SK-N-SH treated with all-trans-retinoic acid at 6 μM for 48 hours (cell line): ENCODE data around the gene MIA3.

Source experiments
- ATAC-seq: fragments of 200-7000 bp; cut with Tn5 transposase; 3 replicates; pipeline ENCODE4 v1.9.1; 2020; ENCODE audit warnings: mild to moderate bottlenecking, moderate library complexity
- BACH2 ChIP-seq: fragments of 250-450 bp; sonication (Bioruptor Pico); IDR thresholded peaks from 2 replicates; pipeline ENCODE4 v1.9.0; 2021; ENCODE audit warnings: mild to moderate bottlenecking, borderline replicate concordance
- CSDC2 ChIP-seq: fragments of 250-450 bp; sonication (Bioruptor Pico); IDR thresholded peaks from 2 replicates; pipeline ENCODE4 v1.5.0; 2020; ENCODE audit warnings: mild to moderate bottlenecking, moderate library complexity
- ESRRG ChIP-seq: fragments of 250-450 bp; sonication (Bioruptor Pico); IDR thresholded peaks from 2 replicates; pipeline ENCODE4 v1.6.1; 2021; ENCODE audit warnings: mild to moderate bottlenecking
- GLIS3 ChIP-seq: fragments of 250-450 bp; sonication (Bioruptor Pico); IDR thresholded peaks from 2 replicates; pipeline ENCODE4 v1.5.0; 2020; ENCODE audit warnings: mild to moderate bottlenecking, moderate library complexity
- ISL1 ChIP-seq: fragments of 250-450 bp; sonication (Bioruptor Pico); IDR thresholded peaks from 2 replicates; pipeline ENCODE4 v2.1.2; 2022; ENCODE audit warnings: mild to moderate bottlenecking, moderate library complexity
- OSR1 ChIP-seq: fragments of 250-450 bp; sonication (Bioruptor Pico); IDR thresholded peaks from 2 replicates; pipeline ENCODE4 v1.8.0; 2022; ENCODE audit warnings: moderate library complexity, mild to moderate bottlenecking, inconsistent platforms
- PPARA ChIP-seq: fragments of 250-450 bp; sonication (Bioruptor Pico); IDR thresholded peaks from 2 replicates; pipeline ENCODE4 v1.5.0; 2020; ENCODE audit warnings: mild to moderate bottlenecking, borderline replicate concordance
- SNAI2 ChIP-seq: fragments of 250-450 bp; sonication (Bioruptor Pico); IDR thresholded peaks from 2 replicates; pipeline ENCODE4 v1.5.0; 2020; ENCODE audit warnings: mild to moderate bottlenecking, moderate library complexity
- TCF4 ChIP-seq: fragments of 250-450 bp; sonication (Bioruptor Pico); IDR thresholded peaks from 2 replicates; pipeline ENCODE4 v1.8.0; 2021; ENCODE audit warnings: mild to moderate bottlenecking, moderate library complexity, borderline replicate concordance
- TOX ChIP-seq: fragments of 250-450 bp; sonication (Bioruptor Pico); IDR thresholded peaks from 2 replicates; pipeline ENCODE4 v1.8.0; 2021; ENCODE audit warnings: mild to moderate bottlenecking, moderate library complexity, borderline replicate concordance
- ZC3H10 ChIP-seq: fragments of 250-450 bp; sonication (Bioruptor Pico); IDR thresholded peaks from 2 replicates; pipeline ENCODE4 v1.5.1; 2021; ENCODE audit warnings: mild to moderate bottlenecking, moderate library complexity
- ZFP3 ChIP-seq: fragments of 250-450 bp; sonication (Bioruptor Pico); IDR thresholded peaks from 2 replicates; pipeline ENCODE4 v1.5.0; 2020; ENCODE audit warnings: mild to moderate bottlenecking, moderate library complexity
- ZFP30 ChIP-seq: fragments of 450-650 bp; formaldehyde crosslinking; IDR thresholded peaks from 2 replicates; pipeline ENCODE4 v1.5.0; 2022; ENCODE audit warnings: mild to moderate bottlenecking, moderate library complexity
- ZNF565 ChIP-seq: fragments of 450-650 bp; formaldehyde crosslinking; conservative IDR thresholded peaks from 2 replicates; pipeline ENCODE4 v1.5.0; 2020; ENCODE audit warnings: low read depth, mild to moderate bottlenecking, moderate library complexity
- ZNF70 ChIP-seq: fragments of 450-650 bp; formaldehyde crosslinking; IDR thresholded peaks from 2 replicates; pipeline ENCODE4 v1.5.0; 2020; ENCODE audit warnings: mild to moderate bottlenecking, moderate library complexity
- ZNF8 ChIP-seq: fragments of 450-650 bp; formaldehyde crosslinking; IDR thresholded peaks from 2 replicates; pipeline ENCODE4 v1.5.0; 2020; ENCODE audit warnings: mild to moderate bottlenecking, moderate library complexity
- TF ChIP-seq, protein P1 (sequence below): fragments of 250-450 bp; sonication (Bioruptor Pico); IDR thresholded peaks from 2 replicates; pipeline ENCODE4 v1.5.1; 2021; ENCODE audit warnings: mild to moderate bottlenecking, moderate library complexity
- TF ChIP-seq, protein P2 (sequence below): fragments of 250-450 bp; sonication (Bioruptor Pico); IDR thresholded peaks from 2 replicates; pipeline ENCODE4 v1.8.0; 2020; ENCODE audit warnings: mild to moderate bottlenecking, moderate library complexity, borderline replicate concordance
- TF ChIP-seq, protein P3 (sequence below): fragments of 250-450 bp; sonication (Bioruptor Pico); IDR thresholded peaks from 2 replicates; pipeline ENCODE4 v1.5.1; 2020; ENCODE audit warnings: low read depth, mild to moderate bottlenecking, moderate library complexity
- TF ChIP-seq, protein P4 (sequence below): fragments of 250-450 bp; sonication (Bioruptor Pico); IDR thresholded peaks from 2 replicates; pipeline ENCODE4 v1.8.0; 2021; ENCODE audit warnings: low read depth, mild to moderate bottlenecking, moderate library complexity, borderline replicate concordance
- TF ChIP-seq, protein P5 (sequence below): fragments of 250-450 bp; sonication (Bioruptor Pico); IDR thresholded peaks from 2 replicates; pipeline ENCODE4 v1.5.0; 2020; ENCODE audit warnings: mild to moderate bottlenecking, moderate library complexity

The MIA3 gene

DNA sequence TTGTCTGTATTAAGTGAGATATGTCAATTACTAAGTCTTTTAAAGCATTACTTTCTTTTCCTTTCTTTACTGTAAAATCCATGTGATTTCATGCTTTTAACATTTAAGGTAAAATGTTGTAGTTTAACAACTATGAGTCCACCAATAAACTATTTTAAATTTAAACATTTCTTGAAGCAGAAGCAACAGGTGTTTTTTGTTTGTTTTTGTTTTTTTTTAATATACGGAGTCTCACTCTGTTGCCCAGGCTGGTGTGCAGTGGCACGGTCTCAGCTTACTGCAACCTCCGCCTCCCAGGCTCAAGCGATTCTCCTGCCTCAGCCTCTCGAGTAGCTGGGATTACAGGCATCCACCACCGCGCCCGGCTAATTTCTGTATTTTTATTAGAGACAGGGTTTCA lies 78.8 kb downstream of the MIA3 start:
- TF ChIP-seq ESRRG (CRISPR knock-in tag) (no peak), OSR1 (no peak)
- TF ChIP-seq, protein P1, sequence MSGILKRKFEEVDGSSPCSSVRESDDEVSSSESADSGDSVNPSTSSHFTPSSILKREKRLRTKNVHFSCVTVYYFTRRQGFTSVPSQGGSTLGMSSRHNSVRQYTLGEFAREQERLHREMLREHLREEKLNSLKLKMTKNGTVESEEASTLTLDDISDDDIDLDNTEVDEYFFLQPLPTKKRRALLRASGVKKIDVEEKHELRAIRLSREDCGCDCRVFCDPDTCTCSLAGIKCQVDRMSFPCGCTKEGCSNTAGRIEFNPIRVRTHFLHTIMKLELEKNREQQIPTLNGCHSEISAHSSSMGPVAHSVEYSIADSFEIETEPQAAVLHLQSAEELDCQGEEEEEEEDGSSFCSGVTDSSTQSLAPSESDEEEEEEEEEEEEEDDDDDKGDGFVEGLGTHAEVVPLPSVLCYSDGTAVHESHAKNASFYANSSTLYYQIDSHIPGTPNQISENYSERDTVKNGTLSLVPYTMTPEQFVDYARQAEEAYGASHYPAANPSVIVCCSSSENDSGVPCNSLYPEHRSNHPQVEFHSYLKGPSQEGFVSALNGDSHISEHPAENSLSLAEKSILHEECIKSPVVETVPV (CRISPR knock-in tag) = no peak
- ATAC-seq = no peak

DNA sequence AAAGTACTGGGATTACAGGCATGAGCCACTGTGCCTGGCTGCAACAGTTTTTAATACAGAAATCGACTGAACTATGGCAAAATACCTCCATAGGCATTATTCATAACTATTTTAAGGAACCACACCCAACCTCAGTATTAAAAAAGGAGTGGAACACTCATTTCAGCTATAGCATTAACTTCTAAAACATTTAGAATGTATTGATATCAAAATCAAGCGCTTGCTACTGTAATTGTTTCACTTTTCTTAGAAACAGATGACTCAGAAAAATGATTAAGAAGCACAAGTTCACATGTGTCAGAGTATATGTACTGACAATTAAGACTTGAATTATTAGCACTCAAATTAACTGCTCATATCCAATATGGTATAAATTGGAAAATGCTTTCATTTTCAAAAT lies 79.3 kb downstream of the MIA3 start:
- TF ChIP-seq, protein P2, sequence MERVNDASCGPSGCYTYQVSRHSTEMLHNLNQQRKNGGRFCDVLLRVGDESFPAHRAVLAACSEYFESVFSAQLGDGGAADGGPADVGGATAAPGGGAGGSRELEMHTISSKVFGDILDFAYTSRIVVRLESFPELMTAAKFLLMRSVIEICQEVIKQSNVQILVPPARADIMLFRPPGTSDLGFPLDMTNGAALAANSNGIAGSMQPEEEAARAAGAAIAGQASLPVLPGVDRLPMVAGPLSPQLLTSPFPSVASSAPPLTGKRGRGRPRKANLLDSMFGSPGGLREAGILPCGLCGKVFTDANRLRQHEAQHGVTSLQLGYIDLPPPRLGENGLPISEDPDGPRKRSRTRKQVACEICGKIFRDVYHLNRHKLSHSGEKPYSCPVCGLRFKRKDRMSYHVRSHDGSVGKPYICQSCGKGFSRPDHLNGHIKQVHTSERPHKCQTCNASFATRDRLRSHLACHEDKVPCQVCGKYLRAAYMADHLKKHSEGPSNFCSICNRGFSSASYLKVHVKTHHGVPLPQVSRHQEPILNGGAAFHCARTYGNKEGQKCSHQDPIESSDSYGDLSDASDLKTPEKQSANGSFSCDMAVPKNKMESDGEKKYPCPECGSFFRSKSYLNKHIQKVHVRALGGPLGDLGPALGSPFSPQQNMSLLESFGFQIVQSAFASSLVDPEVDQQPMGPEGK (CRISPR knock-in tag) = no peak
- TF ChIP-seq, protein P3, sequence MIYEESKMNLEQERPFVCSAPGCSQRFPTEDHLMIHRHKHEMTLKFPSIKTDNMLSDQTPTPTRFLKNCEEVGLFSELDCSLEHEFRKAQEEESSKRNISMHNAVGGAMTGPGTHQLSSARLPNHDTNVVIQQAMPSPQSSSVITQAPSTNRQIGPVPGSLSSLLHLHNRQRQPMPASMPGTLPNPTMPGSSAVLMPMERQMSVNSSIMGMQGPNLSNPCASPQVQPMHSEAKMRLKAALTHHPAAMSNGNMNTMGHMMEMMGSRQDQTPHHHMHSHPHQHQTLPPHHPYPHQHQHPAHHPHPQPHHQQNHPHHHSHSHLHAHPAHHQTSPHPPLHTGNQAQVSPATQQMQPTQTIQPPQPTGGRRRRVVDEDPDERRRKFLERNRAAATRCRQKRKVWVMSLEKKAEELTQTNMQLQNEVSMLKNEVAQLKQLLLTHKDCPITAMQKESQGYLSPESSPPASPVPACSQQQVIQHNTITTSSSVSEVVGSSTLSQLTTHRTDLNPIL (CRISPR knock-in tag) = no peak
- TF ChIP-seq ZFP3 (no peak), SNAI2 (CRISPR knock-in tag) (no peak), ZFP30 (CRISPR knock-in tag) (no peak), ZNF8 (no peak), TCF4 (CRISPR knock-in tag) (no peak)
- TF ChIP-seq, protein P4, sequence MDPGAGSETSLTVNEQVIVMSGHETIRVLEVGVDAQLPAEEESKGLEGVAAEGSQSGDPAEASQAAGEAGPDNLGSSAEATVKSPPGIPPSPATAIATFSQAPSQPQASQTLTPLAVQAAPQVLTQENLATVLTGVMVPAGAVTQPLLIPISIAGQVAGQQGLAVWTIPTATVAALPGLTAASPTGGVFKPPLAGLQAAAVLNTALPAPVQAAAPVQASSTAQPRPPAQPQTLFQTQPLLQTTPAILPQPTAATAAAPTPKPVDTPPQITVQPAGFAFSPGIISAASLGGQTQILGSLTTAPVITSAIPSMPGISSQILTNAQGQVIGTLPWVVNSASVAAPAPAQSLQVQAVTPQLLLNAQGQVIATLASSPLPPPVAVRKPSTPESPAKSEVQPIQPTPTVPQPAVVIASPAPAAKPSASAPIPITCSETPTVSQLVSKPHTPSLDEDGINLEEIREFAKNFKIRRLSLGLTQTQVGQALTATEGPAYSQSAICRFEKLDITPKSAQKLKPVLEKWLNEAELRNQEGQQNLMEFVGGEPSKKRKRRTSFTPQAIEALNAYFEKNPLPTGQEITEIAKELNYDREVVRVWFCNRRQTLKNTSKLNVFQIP = no peak
- ATAC-seq = no peak

DNA sequence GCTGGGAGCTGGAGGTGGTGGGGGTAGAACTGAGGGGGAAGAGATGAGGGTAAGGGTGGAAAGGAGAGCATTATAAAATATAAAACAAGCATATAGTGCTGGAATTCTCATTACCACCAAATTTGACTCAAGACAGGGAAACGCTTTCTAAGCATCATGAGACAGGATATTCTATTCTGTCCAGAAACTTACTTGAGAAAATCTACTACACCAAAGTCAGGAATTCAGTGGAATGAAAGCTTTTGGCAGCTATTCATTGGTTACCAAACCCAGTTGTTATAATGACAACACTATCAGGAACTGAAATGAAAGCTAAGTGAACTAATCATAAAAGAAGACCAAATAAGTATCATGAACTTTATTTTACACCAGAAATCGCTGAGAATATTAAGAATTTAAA lies 79.9 kb downstream of the MIA3 start:
- no peak for ATAC-seq
- TF ChIP-seq TOX (CRISPR knock-in tag) = no peak
- no peak for TF ChIP-seq OSR1
- TF ChIP-seq, protein P5, sequence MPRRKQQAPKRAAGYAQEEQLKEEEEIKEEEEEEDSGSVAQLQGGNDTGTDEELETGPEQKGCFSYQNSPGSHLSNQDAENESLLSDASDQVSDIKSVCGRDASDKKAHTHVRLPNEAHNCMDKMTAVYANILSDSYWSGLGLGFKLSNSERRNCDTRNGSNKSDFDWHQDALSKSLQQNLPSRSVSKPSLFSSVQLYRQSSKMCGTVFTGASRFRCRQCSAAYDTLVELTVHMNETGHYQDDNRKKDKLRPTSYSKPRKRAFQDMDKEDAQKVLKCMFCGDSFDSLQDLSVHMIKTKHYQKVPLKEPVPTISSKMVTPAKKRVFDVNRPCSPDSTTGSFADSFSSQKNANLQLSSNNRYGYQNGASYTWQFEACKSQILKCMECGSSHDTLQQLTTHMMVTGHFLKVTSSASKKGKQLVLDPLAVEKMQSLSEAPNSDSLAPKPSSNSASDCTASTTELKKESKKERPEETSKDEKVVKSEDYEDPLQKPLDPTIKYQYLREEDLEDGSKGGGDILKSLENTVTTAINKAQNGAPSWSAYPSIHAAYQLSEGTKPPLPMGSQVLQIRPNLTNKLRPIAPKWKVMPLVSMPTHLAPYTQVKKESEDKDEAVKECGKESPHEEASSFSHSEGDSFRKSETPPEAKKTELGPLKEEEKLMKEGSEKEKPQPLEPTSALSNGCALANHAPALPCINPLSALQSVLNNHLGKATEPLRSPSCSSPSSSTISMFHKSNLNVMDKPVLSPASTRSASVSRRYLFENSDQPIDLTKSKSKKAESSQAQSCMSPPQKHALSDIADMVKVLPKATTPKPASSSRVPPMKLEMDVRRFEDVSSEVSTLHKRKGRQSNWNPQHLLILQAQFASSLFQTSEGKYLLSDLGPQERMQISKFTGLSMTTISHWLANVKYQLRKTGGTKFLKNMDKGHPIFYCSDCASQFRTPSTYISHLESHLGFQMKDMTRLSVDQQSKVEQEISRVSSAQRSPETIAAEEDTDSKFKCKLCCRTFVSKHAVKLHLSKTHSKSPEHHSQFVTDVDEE (CRISPR knock-in tag) = no peak
- no peak for TF ChIP-seq SNAI2 (CRISPR knock-in tag)

DNA sequence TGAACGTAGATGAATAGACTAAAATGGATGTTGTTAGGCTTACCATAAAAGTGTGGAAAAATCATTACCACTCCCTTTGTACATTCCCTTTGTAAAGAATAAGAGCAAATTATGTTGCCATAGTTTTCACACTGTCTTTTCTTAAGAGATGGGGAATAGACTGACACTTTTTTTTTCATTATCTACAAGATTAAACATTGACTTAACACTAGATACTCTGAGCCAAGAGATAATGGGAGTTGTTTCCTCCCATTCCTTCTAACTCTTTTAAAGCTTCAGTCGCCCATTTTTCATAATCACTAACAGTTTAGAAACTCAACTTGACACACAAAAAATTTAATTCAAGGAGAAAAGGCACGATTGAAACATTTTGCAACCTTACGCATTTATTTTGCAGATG lies 84.3 kb downstream of the MIA3 start:
- TF ChIP-seq, protein P4 = no peak
- TF ChIP-seq, protein P3 (CRISPR knock-in tag) = no peak
- no peak for TF ChIP-seq CSDC2
- TF ChIP-seq, protein P1 (CRISPR knock-in tag) = no peak
- no peak for TF ChIP-seq ZFP30 (CRISPR knock-in tag)
- TF ChIP-seq BACH2 (CRISPR knock-in tag) = no peak
- no peak for TF ChIP-seq OSR1
- no peak for TF ChIP-seq ZNF70 (CRISPR knock-in tag)
- no peak for TF ChIP-seq ZC3H10
- no peak for TF ChIP-seq ZFP3
- TF ChIP-seq ZNF565 (CRISPR knock-in tag) = no peak
- TF ChIP-seq GLIS3 = no peak
- TF ChIP-seq ISL1 (CRISPR knock-in tag) = no peak
- TF ChIP-seq SNAI2 (CRISPR knock-in tag) = no peak
- no peak for TF ChIP-seq ESRRG (CRISPR knock-in tag)
- TF ChIP-seq PPARA (CRISPR knock-in tag) = no peak
- ATAC-seq = no peak
